ENCODE measurements around the gene RCBTB2.

DNA sequence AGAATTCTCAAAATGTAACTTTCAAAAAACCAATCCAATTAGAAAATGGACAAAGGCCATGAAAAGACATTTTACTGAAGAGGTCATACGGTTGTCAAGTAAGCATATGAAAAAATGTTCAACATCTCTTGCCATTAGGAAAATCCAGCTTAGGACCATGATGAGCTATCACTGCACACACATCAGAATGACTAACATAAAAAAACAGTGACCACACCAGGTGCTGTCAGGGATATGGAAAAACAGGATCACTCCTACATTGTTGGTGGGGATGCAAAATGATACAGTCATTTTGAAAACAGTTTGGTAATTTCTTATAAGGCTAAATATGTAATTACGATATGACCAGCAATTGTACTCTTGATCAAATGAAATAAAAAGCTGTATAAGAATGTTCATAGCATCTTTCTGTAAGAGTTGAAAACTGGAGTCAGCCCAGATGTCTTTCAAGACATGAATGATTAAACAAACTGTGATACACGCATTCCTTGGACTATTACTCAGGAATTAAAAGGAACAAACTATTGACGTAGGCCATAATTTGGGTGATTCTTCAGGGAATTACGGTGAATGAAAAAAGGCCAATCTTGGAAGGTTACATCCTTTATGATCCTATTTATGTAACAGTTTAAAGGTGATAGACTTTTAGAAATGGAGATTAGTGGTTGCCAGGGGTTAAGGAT lies 26.9 kb upstream of the RCBTB2 start:
- TF ChIP-seq POLR2A (IDR thresholded peaks at IDR 0.05) (no peak), EP300 (IDR thresholded peaks at IDR 0.05) (no peak)
- TF ChIP-seq, protein P1, sequence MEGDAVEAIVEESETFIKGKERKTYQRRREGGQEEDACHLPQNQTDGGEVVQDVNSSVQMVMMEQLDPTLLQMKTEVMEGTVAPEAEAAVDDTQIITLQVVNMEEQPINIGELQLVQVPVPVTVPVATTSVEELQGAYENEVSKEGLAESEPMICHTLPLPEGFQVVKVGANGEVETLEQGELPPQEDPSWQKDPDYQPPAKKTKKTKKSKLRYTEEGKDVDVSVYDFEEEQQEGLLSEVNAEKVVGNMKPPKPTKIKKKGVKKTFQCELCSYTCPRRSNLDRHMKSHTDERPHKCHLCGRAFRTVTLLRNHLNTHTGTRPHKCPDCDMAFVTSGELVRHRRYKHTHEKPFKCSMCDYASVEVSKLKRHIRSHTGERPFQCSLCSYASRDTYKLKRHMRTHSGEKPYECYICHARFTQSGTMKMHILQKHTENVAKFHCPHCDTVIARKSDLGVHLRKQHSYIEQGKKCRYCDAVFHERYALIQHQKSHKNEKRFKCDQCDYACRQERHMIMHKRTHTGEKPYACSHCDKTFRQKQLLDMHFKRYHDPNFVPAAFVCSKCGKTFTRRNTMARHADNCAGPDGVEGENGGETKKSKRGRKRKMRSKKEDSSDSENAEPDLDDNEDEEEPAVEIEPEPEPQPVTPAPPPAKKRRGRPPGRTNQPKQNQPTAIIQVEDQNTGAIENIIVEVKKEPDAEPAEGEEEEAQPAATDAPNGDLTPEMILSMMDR (IDR thresholded peaks at IDR 0.05): no peak

All from ovary (tissue), 3 donors.